ENCODE measurements around the gene DNAH11.

Gene DNAH11

DNA sequence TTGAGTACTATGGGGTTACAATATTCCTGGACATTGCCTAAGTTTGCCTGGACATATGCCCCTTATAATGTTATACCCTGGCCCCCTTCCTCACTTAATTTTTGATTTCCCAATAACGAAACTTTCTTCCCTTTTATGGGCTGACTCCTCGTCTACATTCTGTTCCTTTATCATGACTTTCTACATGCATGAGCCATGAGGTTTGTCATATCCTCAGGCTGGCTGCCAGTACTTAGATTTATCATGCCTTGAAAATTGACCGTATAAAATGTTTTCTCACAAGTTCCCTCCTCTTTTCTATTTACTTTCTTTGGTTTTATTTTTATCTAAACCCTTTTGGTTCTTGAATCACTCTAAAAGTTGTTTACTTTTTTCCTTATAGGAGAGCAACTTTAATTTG lies 4.7 kb downstream of the DNAH11 start:
- DNase-seq: no peak

- DNase-seq: no peak
Observed at GRCh38 chr7:21548491-21548890, 5.7 kb downstream of the DNAH11 start.

- DNase-seq: no peak
Observed at GRCh38 chr7:21550076-21550475, 7.2 kb downstream of the DNAH11 start.

DNA sequence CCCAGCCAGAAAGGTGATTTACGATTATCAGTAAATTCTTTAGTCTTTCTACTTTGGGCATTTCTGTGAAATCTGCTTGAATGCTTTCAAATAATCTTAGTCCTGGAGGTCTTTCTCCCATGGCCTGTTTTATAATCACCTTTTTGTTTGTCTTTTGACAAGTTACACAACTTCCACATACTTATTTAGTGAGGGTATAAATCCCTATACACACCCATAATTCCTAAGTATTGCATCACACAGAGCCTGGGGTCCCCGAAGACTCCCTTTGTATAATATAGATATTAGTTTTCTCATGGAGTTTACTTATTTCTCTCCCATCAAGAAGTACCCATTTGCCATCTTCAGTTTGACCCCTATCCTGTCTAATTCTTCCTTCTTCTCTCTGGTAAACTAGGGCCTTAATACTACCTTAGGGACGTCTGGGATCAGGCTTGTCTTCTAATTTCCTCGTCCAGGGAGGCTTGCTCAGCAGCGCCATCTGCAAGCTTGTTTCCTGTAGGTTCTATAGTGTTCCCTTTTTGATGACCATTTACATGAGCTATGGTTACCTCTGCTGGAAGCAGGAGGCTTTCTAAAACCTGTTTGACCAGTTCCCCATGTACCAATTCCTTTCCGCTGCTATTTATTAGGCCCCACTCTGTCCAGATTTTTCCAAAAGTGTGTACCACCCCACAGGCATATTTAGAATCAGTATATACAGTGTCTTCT lies 8.1 kb downstream of the DNAH11 start:
- DNase-seq: no peak

GRCh38 chr7:21562385-21562784 lies 19.5 kb downstream of the DNAH11 start:
- DNase-seq: no peak

DNA sequence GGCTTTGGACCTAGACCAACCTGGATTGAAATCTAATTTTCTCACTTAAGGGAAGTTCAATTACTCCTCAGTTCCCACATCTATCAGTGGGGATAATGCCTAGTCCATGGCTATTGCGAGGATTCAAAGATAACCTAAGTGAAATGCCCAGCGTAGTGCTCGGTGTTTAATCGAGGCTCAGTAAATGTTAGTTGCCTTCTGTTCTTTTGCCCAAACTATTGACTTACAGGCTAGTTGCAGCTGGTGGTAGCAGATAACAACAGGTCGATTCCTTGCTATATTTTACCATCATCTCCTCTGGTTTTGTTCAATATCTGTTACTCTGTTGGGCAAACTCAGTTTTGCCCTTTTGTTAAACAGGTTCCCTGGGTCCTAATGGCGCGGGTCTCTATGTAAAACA lies 22.8 kb downstream of the DNAH11 start:
- DNase-seq: no peak

GRCh38 chr7:21566094-21566493 lies 23.3 kb downstream of the DNAH11 start:
- no peak for DNase-seq

GRCh38 chr7:21568762-21569161 lies 25.9 kb downstream of the DNAH11 start:
- no peak for DNase-seq

DNA sequence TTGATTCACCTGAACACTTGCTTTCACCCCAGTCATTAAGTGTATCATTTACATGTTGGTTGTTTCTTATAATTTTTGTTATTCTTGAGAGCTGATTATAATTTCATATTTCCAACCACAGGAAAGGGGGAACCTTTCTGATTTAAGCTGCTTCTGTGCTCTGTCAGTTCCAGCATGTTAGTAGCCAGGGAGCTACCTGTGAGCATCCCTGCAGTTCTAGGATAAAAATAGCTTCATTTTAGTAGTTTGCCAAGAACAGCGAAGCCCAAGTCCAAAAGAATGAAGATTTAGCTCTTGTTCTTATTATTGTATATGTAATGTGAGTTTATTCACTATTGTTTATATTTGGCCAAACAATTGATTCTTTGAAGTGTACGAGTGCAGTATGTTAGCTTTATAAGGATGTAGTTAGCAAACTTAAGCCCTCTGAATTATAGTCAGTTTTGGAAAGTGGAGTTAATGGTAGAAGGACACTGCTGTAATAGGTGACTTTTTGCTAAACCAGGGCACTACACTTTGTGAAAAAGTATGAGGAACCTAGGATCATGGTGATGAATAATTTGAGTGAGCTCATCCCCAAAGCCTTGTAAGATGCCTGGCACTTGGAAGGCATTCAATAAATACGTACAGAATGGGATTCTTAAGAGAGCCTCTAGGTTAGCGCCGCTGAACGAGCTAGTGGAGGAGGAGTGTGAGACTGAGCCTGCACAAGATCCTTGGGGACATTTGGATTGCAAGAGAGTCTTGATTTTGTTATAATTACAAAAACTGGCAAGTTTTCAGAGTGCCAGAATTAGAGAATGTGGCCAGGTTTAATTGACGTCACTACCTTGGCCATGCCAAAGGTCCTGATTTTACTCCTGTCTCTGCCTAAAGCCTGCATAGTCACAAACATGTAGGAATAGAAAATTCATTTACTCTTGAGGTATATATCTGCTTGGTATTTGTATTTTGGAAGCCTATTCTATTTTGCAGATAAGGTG lies 29.8 kb downstream of the DNAH11 start:
- DNase-seq: no peak

- no peak for DNase-seq
Observed at GRCh38 chr7:21579341-21580072, 36.7 kb downstream of the DNAH11 start.

GRCh38 chr7:21580073-21580521 lies 37.3 kb downstream of the DNAH11 start:
- no peak for DNase-seq

GRCh38 chr7:21585070-21585724 lies 42.4 kb downstream of the DNAH11 start:
- no peak for DNase-seq

DNA sequence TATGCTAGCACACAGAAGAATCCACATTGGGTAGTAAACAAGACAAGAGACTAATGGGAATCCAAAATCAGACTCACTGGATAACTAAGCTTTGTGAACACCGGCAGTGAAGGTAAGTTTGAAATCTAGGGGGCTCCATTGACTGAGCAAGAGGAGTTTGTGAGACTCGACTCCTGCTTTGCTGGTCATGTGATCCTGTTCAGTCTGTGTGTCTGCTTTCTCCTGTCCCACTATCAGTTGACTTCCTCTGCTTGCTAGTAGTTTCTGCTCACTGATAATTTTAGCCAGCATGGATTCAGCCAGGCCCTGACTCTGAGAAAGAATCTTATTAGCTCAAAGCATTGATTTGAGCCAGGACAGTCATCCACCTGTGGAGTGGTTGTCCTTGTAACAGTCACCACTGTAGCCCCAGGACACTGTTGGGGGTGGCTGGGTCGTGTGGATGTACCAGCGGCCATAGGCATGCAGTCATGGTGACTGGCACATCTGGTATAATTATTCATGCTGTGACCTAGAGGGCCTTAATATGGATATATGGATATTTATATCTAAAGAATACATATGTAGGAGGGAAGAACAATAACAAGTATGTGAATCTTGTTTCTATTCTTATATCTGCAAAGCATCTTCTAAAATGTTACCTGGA lies 44.4 kb downstream of the DNAH11 start:
- DNase-seq: no peak

DNA sequence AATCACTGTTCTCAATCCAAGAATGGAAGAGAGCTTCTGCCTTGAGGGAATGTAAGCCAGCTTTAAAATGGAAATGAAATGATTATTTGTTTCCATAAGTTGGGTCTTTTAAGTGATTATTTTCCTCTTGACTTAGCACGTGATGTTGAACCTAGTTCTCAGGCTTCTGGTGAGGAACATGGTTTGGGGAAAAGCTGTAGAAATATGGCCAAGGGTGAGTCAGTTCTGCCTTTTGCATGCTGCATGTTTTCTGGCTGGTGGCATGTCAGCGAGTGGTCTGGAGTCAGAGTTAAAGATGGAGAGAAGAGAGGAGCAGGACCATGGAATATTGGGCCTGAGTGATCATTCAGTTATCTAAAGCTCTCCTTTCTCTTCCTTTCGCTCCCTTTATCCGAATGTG lies 54.0 kb downstream of the DNAH11 start:
- no peak for DNase-seq

DNA sequence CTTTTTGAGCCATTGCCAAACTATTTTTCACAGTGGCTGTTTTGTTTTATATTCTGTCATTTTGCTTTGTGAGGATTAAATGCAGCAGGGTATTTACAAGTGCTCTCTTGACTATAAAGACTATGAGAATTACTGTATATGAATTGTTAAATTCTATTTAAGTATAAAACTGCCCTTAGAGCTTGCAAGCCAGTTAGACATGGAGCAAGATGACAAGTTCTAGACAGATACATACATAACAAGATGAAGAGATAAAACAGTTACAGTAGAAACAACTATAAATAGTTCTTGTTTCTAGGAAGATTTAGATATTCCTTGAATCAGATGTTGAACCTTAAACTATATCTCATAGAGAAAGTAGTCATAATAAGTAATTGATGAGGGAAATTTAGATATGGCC lies 60.6 kb downstream of the DNAH11 start:
- DNase-seq: no peak

DNA sequence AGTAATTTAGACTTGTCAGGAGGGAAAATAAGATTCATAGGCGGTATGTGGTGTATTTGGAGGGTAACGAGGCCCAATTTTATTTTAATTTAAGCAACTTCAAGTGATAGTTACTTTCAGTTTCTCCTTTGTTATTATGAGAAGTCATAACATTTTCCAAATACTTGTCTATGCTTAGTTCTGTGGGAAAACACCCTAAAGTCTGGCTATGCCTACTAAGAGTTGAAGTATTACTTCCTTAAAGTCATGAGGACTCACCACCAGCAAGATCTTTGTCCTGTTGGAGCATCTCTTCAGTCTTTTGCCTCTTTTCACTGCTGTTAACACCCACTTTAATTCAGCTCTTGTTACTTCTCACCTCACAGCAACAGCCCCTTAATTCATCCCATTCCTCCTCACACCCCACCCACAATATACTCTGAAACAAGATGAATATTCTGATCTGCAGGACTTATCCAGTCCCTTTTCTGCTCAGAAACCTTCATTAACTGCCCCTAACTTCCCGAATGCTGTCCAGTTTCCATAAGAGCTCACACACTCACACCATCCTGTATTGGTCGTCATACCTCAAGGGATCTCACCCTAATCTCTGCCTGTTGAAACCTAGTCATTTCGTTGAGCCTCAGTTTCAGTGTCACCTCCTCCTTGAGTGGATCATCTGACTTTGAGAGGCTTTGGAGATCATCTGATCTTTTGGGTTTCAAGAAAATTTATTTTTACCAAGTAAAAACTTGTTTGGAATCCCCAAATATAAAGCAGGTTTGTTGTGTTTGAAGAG lies 61.3 kb downstream of the DNAH11 start:
- no peak for DNase-seq

GRCh38 chr7:21605008-21605585 lies 62.3 kb downstream of the DNAH11 start:
- no peak for DNase-seq

DNA sequence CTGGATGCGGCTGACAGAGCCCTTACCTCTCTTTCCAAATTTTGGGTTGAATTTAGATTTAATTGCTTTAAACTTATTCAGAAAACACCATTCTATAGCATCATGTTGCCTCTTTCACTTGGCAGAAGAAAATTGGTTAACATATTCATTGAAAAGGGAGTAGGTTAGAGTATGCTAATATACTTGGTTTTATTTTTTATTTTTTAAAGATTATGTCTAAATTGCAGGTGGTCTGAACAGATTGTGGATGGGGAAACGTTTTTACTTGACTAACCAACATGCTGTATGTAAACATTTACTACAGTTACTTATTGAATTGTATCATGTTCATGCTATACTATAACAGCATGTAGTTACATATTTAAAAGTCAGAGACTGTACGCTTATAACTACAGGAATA lies 65.6 kb downstream of the DNAH11 start:
- no peak for DNase-seq

DNA sequence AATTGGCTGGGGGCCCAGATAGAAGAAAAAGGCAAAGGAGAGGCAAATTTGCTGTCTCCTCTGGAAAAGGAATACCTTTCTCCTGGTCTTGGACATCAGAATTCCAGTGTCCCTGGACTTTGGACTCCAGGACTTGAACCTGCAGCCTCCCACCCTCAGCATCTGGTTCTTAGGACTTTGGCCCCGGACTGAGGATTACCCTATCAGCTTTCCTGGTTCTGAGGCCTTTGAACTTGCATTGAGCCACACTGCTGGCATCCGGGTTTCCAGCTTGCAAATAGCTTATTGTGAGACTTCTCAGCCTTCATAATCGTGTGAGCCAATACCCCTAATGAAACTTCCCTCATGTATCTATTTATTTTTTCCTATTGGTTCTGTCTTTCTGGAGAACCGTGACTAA lies 68.3 kb downstream of the DNAH11 start:
- DNase-seq: no peak

DNA sequence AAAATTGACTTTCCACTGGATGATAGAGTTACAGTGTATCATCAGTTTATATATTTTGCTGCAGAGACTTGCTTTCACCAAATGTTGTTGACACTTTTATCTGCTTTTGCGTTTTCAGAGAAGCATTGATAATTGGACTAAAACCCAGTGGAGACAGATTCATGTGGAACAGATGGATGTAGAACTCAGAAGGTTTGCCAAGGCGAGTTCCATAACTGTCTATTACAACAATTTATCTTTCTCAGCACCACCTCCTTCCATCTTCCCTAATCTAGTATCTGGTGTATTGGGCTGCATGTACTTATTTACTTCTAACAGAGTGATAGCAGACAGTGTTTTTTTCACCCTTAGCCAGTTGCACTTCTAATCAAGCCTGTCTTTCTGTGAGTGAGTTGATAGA lies 73.3 kb downstream of the DNAH11 start:
- DNase-seq: peak in 1 of 56 donors; percentile 2

Data from amygdala (tissue), 56 donors.